ENCODE results near the gene OR2A25. TPM values are rescaled to one million over a fixed set of nuclear protein-coding genes. Genes with fewer than 3 reads are reported as not detected.

OR2A25 gene
- total RNA-seq, 2 donors from 2014 or later = not detected

DNA sequence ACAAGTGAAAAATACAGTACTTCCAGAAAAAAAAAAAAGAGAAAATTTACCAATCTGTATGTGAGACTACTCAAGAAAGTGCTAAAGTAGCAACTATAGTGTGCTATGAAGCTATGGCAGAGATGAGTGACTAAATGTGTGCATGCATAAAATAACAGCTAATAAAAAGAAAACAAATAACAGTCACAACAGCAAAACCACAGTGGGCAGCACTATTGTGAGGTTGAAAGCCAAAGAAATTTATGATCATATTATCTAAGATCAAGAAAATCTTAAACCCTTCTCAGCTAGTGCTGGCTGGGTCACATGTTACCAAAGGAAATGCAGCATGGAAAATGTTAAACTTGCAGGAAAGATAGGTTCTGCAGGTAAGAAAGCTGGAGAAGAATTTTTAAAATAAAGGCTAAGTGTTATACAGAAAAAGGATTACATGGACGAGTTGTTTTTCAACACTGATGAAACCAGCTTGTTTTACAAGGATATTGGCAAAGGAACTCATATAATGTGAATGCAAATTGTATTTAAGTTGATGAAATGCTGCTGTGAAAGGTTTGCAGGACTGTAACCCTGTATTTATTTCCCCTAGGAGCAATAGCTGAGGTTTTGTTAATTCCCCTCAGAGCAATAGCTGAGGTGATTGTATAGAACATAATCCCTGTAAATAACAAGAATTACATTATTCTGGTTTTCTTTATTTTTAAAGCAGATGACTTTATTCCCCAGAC lies 36.5 kb upstream of the OR2A25 start:
- TF ChIP-seq POLR2AphosphoS5 (IDR thresholded peaks at IDR 0.05) (no peak), POLR2A (IDR thresholded peaks at IDR 0.05) (no peak)
- Histone ChIP-seq H3K4me1 (replicated peaks) (no peaks in the 10 kb centered on the region), H3K9me3 (no peaks in the 10 kb centered on the region), H3K4me3 (no peak overlapping the region), H3K27ac (no peak overlapping the region), H3K27me3 (replicated peaks; ENCODE audit: insufficient read depth) (no peaks in the 10 kb centered on the region), H3K36me3 (no peaks in the 10 kb centered on the region)
- intact Hi-C loops (cut with DNase I) = no loop called here
- DNase-seq (ENCODE audit: low spot score) = no peak
- 27% methylated on average over 1 of the region's 1 CpG for WGBS

DNA sequence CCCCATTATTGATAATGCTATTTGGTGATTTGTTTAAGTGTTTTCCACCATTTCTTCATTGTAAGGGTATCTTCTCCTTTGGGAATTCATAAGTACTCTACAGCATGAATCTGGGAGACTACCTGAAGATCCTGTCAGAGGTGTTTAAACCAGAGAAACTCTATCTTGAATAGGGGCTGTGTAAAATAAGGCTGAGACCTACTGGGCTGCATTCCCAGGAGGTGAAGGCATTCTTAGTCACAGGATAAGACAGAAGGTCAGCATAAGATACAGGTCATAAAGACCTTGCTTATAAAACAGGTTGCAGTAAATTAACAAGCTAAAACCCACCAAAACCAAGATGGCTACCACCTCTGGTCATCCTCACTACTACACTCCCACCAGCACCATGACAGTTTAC lies 34.2 kb upstream of the OR2A25 start:
- Histone ChIP-seq H3K4me1 (replicated peaks) (no peaks in the 10 kb centered on the region), H3K27me3 (replicated peaks; ENCODE audit: insufficient read depth) (no peaks in the 10 kb centered on the region), H3K36me3 (no peaks in the 10 kb centered on the region), H3K9me3 (no peaks in the 10 kb centered on the region), H3K27ac (no peak overlapping the region), H3K4me3 (no peak overlapping the region)
- intact Hi-C loops (cut with DNase I) = no loop called here
- DNase-seq (ENCODE audit: low spot score) = no peak
- TF ChIP-seq POLR2A (IDR thresholded peaks at IDR 0.05) (no peak), POLR2AphosphoS5 (IDR thresholded peaks at IDR 0.05) (no peak)
- TF ChIP-seq, protein P1, sequence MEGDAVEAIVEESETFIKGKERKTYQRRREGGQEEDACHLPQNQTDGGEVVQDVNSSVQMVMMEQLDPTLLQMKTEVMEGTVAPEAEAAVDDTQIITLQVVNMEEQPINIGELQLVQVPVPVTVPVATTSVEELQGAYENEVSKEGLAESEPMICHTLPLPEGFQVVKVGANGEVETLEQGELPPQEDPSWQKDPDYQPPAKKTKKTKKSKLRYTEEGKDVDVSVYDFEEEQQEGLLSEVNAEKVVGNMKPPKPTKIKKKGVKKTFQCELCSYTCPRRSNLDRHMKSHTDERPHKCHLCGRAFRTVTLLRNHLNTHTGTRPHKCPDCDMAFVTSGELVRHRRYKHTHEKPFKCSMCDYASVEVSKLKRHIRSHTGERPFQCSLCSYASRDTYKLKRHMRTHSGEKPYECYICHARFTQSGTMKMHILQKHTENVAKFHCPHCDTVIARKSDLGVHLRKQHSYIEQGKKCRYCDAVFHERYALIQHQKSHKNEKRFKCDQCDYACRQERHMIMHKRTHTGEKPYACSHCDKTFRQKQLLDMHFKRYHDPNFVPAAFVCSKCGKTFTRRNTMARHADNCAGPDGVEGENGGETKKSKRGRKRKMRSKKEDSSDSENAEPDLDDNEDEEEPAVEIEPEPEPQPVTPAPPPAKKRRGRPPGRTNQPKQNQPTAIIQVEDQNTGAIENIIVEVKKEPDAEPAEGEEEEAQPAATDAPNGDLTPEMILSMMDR (IDR thresholded peaks at IDR 0.05) = no peak

DNA sequence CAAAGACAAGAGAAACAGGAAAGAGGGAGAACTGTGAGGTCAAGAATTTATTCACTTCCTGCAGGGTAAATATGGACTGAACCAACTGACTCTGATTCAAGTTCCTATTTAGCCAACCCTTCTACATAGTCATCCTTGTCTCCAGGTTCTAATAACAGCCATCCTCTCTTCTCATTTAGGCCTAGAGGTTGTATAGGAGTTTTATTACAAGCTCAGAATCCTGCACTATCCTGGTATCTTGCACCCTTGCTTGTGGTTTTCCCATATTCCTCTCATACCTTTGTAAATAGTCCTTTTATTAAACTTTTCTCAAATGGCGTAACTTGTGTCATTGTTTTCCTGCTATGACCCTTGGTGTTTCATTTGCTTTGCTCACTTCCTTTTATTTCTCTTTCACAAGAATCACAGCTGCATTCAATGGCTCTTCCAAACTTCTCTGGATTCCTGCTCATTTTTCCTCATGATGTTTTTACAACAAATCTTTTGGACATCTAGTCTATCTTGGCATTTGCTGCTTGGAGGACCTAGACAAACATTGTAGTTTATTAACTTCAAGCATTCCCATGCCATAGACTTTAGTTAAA lies 33.2 kb upstream of the OR2A25 start:
- DNase-seq (ENCODE audit: low spot score) = no peak
- TF ChIP-seq POLR2AphosphoS5 (IDR thresholded peaks at IDR 0.05) = no peak
- TF ChIP-seq, protein P1 (IDR thresholded peaks at IDR 0.05) = no peak
- TF ChIP-seq POLR2A (IDR thresholded peaks at IDR 0.05) = no peak
- 94% methylated on average over 1 of the region's 1 CpG for WGBS
- intact Hi-C loops (cut with DNase I) = no loop called here
- Histone ChIP-seq H3K27me3 (replicated peaks; ENCODE audit: insufficient read depth) (no peaks in the 10 kb centered on the region), H3K9me3 (no peaks in the 10 kb centered on the region), H3K4me1 (replicated peaks) (no peaks in the 10 kb centered on the region), H3K36me3 (no peaks in the 10 kb centered on the region), H3K4me3 (no peak overlapping the region), H3K27ac (no peak overlapping the region)

DNA sequence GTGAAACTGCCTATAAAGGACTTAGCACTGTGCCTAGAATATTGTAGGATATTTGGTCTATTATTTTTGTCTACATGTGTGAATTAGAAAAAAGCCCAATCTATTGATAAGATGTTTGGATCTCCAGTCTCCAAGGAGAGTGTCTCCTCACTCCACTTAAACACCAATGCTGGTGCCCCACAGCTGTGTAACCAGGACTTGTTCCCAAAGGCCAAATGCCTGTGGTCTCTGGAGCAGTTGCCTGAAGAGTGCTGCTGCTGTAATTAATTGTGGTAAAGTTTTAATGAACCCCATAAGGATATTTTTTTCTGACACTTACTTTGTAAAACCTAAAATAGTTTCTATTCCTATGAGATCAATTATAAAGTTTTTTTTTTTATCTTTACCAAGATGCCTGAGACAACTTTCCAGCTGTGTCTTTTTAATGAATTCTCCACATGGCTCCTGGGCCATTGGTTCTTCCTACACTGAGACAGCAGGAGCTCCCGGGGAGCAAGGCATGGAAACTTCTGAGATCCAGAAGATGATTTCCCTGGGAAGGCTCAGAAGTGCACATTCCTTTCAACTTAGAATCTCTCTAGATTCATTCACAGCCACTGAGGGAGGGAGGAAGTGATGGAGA lies 32.1 kb upstream of the OR2A25 start:
- no peak for DNase-seq (ENCODE audit: low spot score)
- WGBS = 73% methylated on average over 1 of the region's 1 CpG
- TF ChIP-seq POLR2AphosphoS5 (IDR thresholded peaks at IDR 0.05) (no peak), POLR2A (IDR thresholded peaks at IDR 0.05) (no peak)
- TF ChIP-seq, protein P1 (IDR thresholded peaks at IDR 0.05) = no peak
- no peaks in the 10 kb centered on the region for H3K27me3 ChIP-seq (replicated peaks; ENCODE audit: insufficient read depth)
- H3K36me3 ChIP-seq = no peaks in the 10 kb centered on the region
- H3K4me3 ChIP-seq = no peak overlapping the region
- H3K4me1 ChIP-seq (replicated peaks) = no peaks in the 10 kb centered on the region
- intact Hi-C loops (cut with DNase I) = no loop called here
- H3K9me3 ChIP-seq = no peaks in the 10 kb centered on the region
- no peak overlapping the region for H3K27ac ChIP-seq

DNA sequence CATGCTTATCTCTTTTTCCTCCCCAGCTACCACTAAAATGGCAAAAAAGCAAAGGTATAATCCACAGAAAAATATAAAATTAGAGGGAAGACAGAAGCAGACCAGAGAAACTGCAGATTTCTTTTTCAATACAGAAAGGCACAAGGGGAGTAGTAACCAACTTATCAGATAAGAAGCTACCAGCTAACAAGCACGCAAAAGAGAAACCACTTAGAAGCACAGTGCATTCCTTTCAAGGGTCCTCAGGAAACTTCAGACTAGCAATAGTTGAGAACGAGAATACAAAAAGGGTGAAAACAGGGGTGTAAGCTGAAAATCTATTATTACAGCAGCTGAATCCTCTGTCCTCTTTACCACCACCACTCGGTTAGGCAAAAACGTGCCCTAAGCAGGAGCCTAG lies 30.7 kb upstream of the OR2A25 start:
- TF ChIP-seq POLR2A (IDR thresholded peaks at IDR 0.05) (no peak), POLR2AphosphoS5 (IDR thresholded peaks at IDR 0.05) (no peak)
- TF ChIP-seq, protein P1 (IDR thresholded peaks at IDR 0.05) = no peak
- 58% methylated on average over 4 of the region's 4 CpGs for WGBS

More for the DNA sequence above, 30.7 kb upstream of the OR2A25 start:
- no peak overlapping the region for H3K27ac ChIP-seq
- no peaks in the 10 kb centered on the region for H3K9me3 ChIP-seq
- intact Hi-C loops (cut with DNase I) = no loop called here
- H3K27me3 ChIP-seq (replicated peaks; ENCODE audit: insufficient read depth) = no peaks in the 10 kb centered on the region
- no peak for DNase-seq (ENCODE audit: low spot score)
- no peaks in the 10 kb centered on the region for H3K36me3 ChIP-seq
- H3K4me3 ChIP-seq = no peak overlapping the region
- no peaks in the 10 kb centered on the region for H3K4me1 ChIP-seq (replicated peaks)
